Measurements from ENCODE around the gene GSTA3.
"Not testable (repeated sequence)": the region's sequence is repeated elsewhere in the genome, so short reads cannot be mapped to it uniquely, and the experiment has no call there.

GSTA3 gene

GRCh38 chr6:52909531-52909930, at the start of gene GSTA3:
Gene GSTA3 (minus strand): TSS chr6:52909698. CDS start chr6:52905834, 3,864 bp downstream.
- DNase-seq (ENCODE audit: low read depth), result no peak

GRCh38 chr6:52958546-52959255, 49.2 kb upstream of the GSTA3 start:
- no peak for DNase-seq (ENCODE audit: low read depth)

GRCh38 chr6:52955871-52956270, 46.4 kb upstream of the GSTA3 start:
- no peak for DNase-seq (ENCODE audit: low read depth)

GRCh38 chr6:52953911-52954839, 44.7 kb upstream of the GSTA3 start:
- no peak for DNase-seq (ENCODE audit: low read depth)

- no peak for DNase-seq (ENCODE audit: low read depth)
Measured at GRCh38 chr6:52946306-52946705, 36.8 kb upstream of the GSTA3 start.

GRCh38 chr6:52942821-52943220, 33.3 kb upstream of the GSTA3 start:
- DNase-seq (ENCODE audit: low read depth), result not testable (repeated sequence)

GRCh38 chr6:52942221-52942620, 32.7 kb upstream of the GSTA3 start:
- no peak for DNase-seq (ENCODE audit: low read depth)

GRCh38 chr6:52937908-52938307, 28.4 kb upstream of the GSTA3 start:
- no peak for DNase-seq (ENCODE audit: low read depth)

- DNase-seq (ENCODE audit: low read depth), result no peak
Measured at GRCh38 chr6:52933778-52934177, 24.3 kb upstream of the GSTA3 start.

GRCh38 chr6:52931351-52931750, 21.9 kb upstream of the GSTA3 start:
- DNase-seq (ENCODE audit: low read depth), result no peak

GRCh38 chr6:52929321-52930164, 20.0 kb upstream of the GSTA3 start:
- no peak for DNase-seq (ENCODE audit: low read depth)

GRCh38 chr6:52927451-52927850, 18.0 kb upstream of the GSTA3 start:
- DNase-seq (ENCODE audit: low read depth), result no peak

GRCh38 chr6:52925919-52926792, 16.7 kb upstream of the GSTA3 start:
- no peak for DNase-seq (ENCODE audit: low read depth)

GRCh38 chr6:52925042-52925441, 15.5 kb upstream of the GSTA3 start:
- no peak for DNase-seq (ENCODE audit: low read depth)

- not testable (repeated sequence) for DNase-seq (ENCODE audit: low read depth)
Measured at GRCh38 chr6:52923689-52924088, 14.2 kb upstream of the GSTA3 start.

GRCh38 chr6:52922161-52922560, 12.7 kb upstream of the GSTA3 start:
- no peak for DNase-seq (ENCODE audit: low read depth)

GRCh38 chr6:52921743-52922142, 12.2 kb upstream of the GSTA3 start:
- no peak for DNase-seq (ENCODE audit: low read depth)

GRCh38 chr6:52919511-52919910, 10.0 kb upstream of the GSTA3 start:
- not testable (repeated sequence) for DNase-seq (ENCODE audit: low read depth)

- DNase-seq (ENCODE audit: low read depth), result not testable (repeated sequence)
Measured at GRCh38 chr6:52918771-52919170, 9.3 kb upstream of the GSTA3 start.

GRCh38 chr6:52918027-52918686, 8.7 kb upstream of the GSTA3 start:
- not testable (repeated sequence) for DNase-seq (ENCODE audit: low read depth)

GRCh38 chr6:52914516-52914915, 5.0 kb upstream of the GSTA3 start:
- no peak for DNase-seq (ENCODE audit: low read depth)
